ENCODE measurements around the gene ITPRID1.

The ITPRID1 gene

GRCh38 chr7:31487071-31487470, 26.8 kb upstream of the ITPRID1 start:
- no peak for TF ChIP-seq Cebpa-rat (IDR thresholded peaks at IDR 0.05)

DNA sequence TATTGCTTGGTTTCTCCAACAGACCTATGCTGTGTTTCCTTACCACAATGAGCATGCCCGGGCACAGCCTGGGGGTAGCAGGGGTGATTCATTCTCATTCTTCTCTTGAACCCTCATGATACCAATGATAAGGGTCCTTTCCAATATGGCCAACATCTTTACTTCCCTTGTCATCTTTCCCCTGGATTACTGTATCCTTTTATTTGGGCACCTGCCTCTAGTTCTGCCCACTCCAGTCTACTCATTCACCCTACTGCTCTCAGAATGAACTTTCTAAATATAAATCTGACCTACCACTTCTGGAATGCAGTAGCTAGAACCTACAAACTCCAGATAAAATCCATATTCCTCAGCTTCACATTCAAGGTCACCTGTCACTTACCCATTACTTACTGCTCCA, 26.4 kb upstream of the ITPRID1 start:
- H3K9me3 ChIP-seq: no peaks in the 10 kb centered on the region
- peaks cover 5% of the 10 kb centered on the region; the same call in 1 of the 2 replicates for H3K4me1 ChIP-seq
- no peaks in the 10 kb centered on the region for H4K20me1 ChIP-seq
- H3K4me2 ChIP-seq: no peak overlapping the region
- no peaks in the 10 kb centered on the region for H3K27me3 ChIP-seq
- no peak overlapping the region for H3K27ac ChIP-seq
- no peak for TF ChIP-seq Cebpa-rat (IDR thresholded peaks at IDR 0.05)
- H3K9ac ChIP-seq: no peak overlapping the region
- no peaks in the 10 kb centered on the region for H3K36me3 ChIP-seq
- no peak overlapping the region for H3K4me3 ChIP-seq

More at GRCh38 chr7:31487071-31487470, 26.8 kb upstream of the ITPRID1 start:
- Histone ChIP-seq H3K9ac (no peak overlapping the region), H3K4me1 (peaks cover 5% of the 10 kb centered on the region; the same call in 1 of the 2 replicates), H4K20me1 (no peaks in the 10 kb centered on the region), H3K4me3 (no peak overlapping the region), H3K36me3 (no peaks in the 10 kb centered on the region), H3K4me2 (no peak overlapping the region), H3K9me3 (no peaks in the 10 kb centered on the region), H3K27me3 (no peaks in the 10 kb centered on the region), H3K27ac (no peak overlapping the region)

DNA sequence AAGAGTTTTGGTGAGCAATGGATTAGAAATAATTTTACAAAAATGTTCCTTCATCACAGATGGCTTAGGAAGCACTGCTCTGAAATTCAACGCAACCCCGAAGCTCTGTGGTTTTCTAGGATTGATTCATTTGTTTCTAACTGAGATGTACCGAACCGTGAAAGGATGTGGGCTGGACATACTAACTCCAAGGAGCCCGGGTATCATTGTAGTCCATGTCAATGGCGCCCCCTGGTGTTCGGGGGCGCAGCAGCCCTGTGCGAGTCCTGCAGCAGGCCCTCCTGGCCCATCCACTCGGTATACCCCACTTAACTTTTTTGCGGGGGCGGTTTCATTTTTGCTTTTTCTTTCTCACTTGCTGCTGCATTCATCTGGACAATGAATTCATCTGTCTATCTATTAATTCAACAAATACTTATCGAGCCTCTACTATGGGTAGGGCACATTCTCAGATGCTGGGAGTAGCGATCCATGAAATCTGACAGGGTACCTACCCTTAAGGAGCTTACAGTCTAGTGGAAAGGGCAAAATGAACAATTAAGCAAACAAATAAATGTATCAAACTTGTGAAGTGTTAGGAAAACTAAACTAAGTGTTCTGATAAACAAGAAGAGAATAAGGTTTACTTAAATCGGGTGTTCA, 25.2 kb upstream of the ITPRID1 start:
- Histone ChIP-seq H3K9me3 (no peaks in the 10 kb centered on the region), H3K27me3 (no peaks in the 10 kb centered on the region), H4K20me1 (no peaks in the 10 kb centered on the region), H3K4me1 (peaks cover 5% of the 10 kb centered on the region; the same call in 1 of the 2 replicates), H3K27ac (no peak overlapping the region), H3K36me3 (no peaks in the 10 kb centered on the region), H3K9ac (no peak overlapping the region), H3K4me2 (no peak overlapping the region), H3K4me3 (no peak overlapping the region)
- TF ChIP-seq Cebpa-rat (IDR thresholded peaks at IDR 0.05): no peak

- Histone ChIP-seq H3K27ac (no peak overlapping the region), H3K27me3 (no peaks in the 10 kb centered on the region), H3K9me3 (no peaks in the 10 kb centered on the region), H4K20me1 (no peaks in the 10 kb centered on the region), H3K4me1 (peaks cover 5% of the 10 kb centered on the region; the same call in 1 of the 2 replicates), H3K36me3 (no peaks in the 10 kb centered on the region), H3K4me3 (no peak overlapping the region), H3K4me2 (no peak overlapping the region), H3K9ac (no peak overlapping the region)
- no peak for TF ChIP-seq Cebpa-rat (IDR thresholded peaks at IDR 0.05)
Measured at GRCh38 chr7:31490796-31491314, 23.0 kb upstream of the ITPRID1 start.

DNA sequence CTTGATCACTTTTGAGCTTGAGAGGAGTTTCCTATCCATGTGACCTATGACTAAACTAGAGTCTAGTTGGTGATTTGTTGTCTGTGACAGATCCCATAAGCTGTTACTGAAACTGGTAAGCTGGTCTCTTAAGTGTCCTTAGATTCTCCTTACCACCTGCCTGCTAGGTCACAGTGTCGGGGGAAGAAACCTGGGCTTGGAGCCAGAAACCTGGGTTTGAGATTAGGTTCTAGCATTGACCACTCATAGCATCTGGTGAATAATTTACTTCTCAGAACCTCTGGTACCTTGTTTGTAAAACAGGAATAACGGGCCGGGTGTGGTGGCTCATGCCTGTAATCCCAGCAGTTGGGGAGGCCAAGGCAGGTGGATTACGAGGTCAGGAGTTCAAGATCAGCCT, 21.8 kb upstream of the ITPRID1 start:
- Histone ChIP-seq H3K9me3 (no peaks in the 10 kb centered on the region), H3K4me3 (no peak overlapping the region), H3K36me3 (no peaks in the 10 kb centered on the region), H3K4me2 (no peak overlapping the region), H3K4me1 (peaks cover 5% of the 10 kb centered on the region; the same call in 1 of the 2 replicates), H3K27me3 (no peaks in the 10 kb centered on the region), H3K27ac (no peak overlapping the region), H3K9ac (no peak overlapping the region), H4K20me1 (no peaks in the 10 kb centered on the region)
- TF ChIP-seq Cebpa-rat (IDR thresholded peaks at IDR 0.05): no peak

GRCh38 chr7:31493714-31494181, 20.1 kb upstream of the ITPRID1 start:
- Histone ChIP-seq H3K4me3 (no peak overlapping the region), H3K27ac (no peak overlapping the region), H3K36me3 (no peaks in the 10 kb centered on the region), H3K9ac (no peak overlapping the region), H3K27me3 (no peaks in the 10 kb centered on the region), H4K20me1 (no peaks in the 10 kb centered on the region), H3K9me3 (no peaks in the 10 kb centered on the region), H3K4me2 (no peak overlapping the region), H3K4me1 (no peaks in the 10 kb centered on the region)
- no peak for TF ChIP-seq Cebpa-rat (IDR thresholded peaks at IDR 0.05)

- no peak overlapping the region for H3K9ac ChIP-seq
- no peaks in the 10 kb centered on the region for H3K36me3 ChIP-seq
- TF ChIP-seq Cebpa-rat (IDR thresholded peaks at IDR 0.05): no peak
- no peak overlapping the region for H3K4me3 ChIP-seq
- H3K9me3 ChIP-seq: no peaks in the 10 kb centered on the region
- H4K20me1 ChIP-seq: no peaks in the 10 kb centered on the region
- no peak overlapping the region for H3K27ac ChIP-seq
- H3K4me2 ChIP-seq: no peak overlapping the region
- H3K4me1 ChIP-seq: no peaks in the 10 kb centered on the region
- H3K27me3 ChIP-seq: no peaks in the 10 kb centered on the region
Measured at GRCh38 chr7:31494421-31494820, 19.5 kb upstream of the ITPRID1 start.

- H3K27me3 ChIP-seq: no peaks in the 10 kb centered on the region
- H3K4me3 ChIP-seq: no peak overlapping the region
- no peak overlapping the region for H3K27ac ChIP-seq
- H3K4me2 ChIP-seq: no peak overlapping the region
- H4K20me1 ChIP-seq: no peaks in the 10 kb centered on the region
- no peaks in the 10 kb centered on the region for H3K36me3 ChIP-seq
- no peaks in the 10 kb centered on the region for H3K9me3 ChIP-seq
- H3K4me1 ChIP-seq: no peaks in the 10 kb centered on the region
- no peak overlapping the region for H3K9ac ChIP-seq
- TF ChIP-seq Cebpa-rat (IDR thresholded peaks at IDR 0.05): no peak
Measured at GRCh38 chr7:31495653-31496052, 18.2 kb upstream of the ITPRID1 start.

GRCh38 chr7:31497516-31497915, 16.4 kb upstream of the ITPRID1 start:
- H3K9me3 ChIP-seq: no peaks in the 10 kb centered on the region
- no peak overlapping the region for H3K4me2 ChIP-seq
- H3K36me3 ChIP-seq: no peaks in the 10 kb centered on the region
- no peak overlapping the region for H3K9ac ChIP-seq
- no peaks in the 10 kb centered on the region for H4K20me1 ChIP-seq
- no peak for TF ChIP-seq Cebpa-rat (IDR thresholded peaks at IDR 0.05)
- no peak overlapping the region for H3K27ac ChIP-seq
- no peaks in the 10 kb centered on the region for H3K4me1 ChIP-seq
- H3K27me3 ChIP-seq: no peaks in the 10 kb centered on the region
- no peak overlapping the region for H3K4me3 ChIP-seq

GRCh38 chr7:31500656-31501055, 13.2 kb upstream of the ITPRID1 start:
- Histone ChIP-seq H3K9me3 (no peaks in the 10 kb centered on the region), H4K20me1 (no peaks in the 10 kb centered on the region), H3K4me1 (no peaks in the 10 kb centered on the region), H3K27ac (no peak overlapping the region), H3K9ac (no peak overlapping the region), H3K36me3 (no peaks in the 10 kb centered on the region), H3K4me2 (no peak overlapping the region), H3K27me3 (no peaks in the 10 kb centered on the region), H3K4me3 (no peak overlapping the region)
- TF ChIP-seq Cebpa-rat (IDR thresholded peaks at IDR 0.05): no peak

Measured in BLaER1 (cell line).